ENCODE measurements around the gene PRR19. TPM values are rescaled to one million over a fixed set of nuclear protein-coding genes. Genes with fewer than 3 reads are reported as not detected.

PRR19 gene
- total RNA-seq, 2 experiments from 2014 or later: 0.27 to 0.43 TPM

DNA sequence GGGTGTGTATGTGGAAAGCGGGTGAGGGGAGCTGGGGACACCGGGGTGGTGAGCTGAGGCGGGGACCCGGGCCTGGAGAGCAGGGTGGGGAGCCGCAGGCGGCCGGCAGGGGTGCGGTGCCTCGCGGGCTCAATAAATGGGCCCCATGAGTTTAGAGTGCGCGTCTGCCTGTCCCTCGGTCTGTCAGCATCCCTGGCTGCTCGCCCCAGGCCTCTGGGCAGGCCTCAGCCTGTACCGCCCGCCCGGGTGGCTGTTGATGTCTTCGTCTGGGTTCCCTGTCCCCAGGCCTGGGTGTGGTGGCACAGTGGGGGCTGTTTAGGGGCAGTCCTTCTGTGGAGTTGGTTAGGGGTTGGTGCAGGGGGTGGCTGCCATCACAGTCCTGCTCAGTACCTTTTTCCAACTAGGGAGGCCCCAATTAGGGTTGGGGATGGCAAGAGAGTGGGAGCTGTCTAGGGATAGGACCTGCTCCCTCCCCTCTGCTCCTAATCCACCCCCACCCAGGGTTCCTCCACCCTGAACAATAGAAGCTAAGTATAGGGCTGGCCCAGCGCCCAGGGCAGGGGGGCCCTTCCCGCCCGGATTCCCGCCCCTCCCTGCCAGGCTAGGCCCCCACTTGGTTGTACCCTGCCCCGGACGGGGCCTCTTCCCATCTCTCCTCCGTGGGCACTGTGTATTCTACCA lies 20.6 kb upstream of the PRR19 start:
- CTCF ChIA-PET: interaction anchor here (1.1 to 1.4 kb wide), 2 partner anchors 15 to 65 kb away, joined by 3 to 4 read pairs; no protein-coding TSS in a partner anchor
- Mint-ChIP-seq H3K27ac (peak overlapping the region; percentile 75), H3K4me1 (ENCODE audit: low read depth) (peaks cover 61% of the 10 kb centered on the region), H3K36me3 (ENCODE audit: low read depth) (peaks cover 3% of the 10 kb centered on the region), H3K4me3 (peak overlapping the region; percentile 68), H3K9me3 (no peaks in the 10 kb centered on the region), H3K27me3 (ENCODE audit: low read depth) (no peaks in the 10 kb centered on the region)
- intact Hi-C loops (cut with micrococcal nuclease): loop anchor here (2.0 kb wide), 1 partner anchor 142 kb away; no protein-coding TSS in a partner anchor
- peak; percentile 28 for DNase-seq

DNA sequence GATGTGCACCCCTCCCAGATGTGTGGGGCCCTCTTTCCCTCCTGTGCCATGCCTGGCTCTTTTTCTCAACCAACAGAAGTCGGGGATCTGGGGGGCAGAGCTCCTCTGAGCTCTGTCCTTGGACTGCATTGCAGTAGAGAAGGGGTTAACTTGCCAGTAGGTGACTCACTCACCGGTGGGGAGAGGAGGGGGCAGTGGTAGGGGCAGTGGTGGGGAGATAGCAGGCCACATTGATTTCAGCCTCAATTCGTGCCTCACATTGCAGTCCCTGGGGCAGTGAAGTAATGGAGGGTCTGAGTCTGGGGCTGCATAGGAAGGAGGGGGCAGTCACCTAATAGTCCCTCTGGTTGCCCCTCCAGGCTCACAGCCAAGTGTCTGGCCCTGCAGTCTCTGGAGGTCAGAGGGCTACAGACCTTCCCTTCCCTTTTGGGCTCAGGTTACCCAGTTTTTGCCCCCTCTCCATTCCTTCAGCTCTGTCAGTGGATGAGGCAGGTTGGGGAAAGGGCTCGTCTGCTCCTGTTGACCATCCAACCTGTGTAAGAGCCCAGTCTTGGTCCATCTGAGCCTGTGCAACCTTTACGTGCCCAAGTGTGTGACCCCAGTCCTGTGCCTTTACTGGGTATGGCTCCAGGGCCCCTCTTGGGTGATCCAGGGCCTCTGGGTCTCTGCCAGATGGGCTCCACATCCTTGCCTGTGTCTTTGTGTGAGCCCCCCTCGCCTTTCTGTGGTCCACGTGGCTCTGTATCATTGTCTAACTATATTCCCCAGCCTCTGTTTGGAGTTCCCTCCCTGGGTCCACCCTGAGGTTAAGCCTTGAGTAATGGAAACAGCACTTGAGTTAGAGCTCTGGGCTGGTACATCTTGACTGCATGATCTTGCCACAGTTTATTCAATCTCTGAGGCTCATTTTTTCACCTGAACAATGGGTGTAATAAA lies 19.8 kb upstream of the PRR19 start:
- no peaks in the 10 kb centered on the region for H3K9me3 Mint-ChIP-seq
- CTCF ChIA-PET: interaction anchor here (1.1 to 1.4 kb wide), 2 partner anchors 15 to 65 kb away, joined by 3 to 4 read pairs; no protein-coding TSS in a partner anchor
- H3K4me1 Mint-ChIP-seq (ENCODE audit: low read depth): peaks cover 53% of the 10 kb centered on the region
- no peaks in the 10 kb centered on the region for H3K27me3 Mint-ChIP-seq (ENCODE audit: low read depth)
- intact Hi-C loops (cut with micrococcal nuclease): loop anchor here (2.0 kb wide), 5 partner anchors 15 to 159 kb away; partner anchors contain the start of gene DEDD2
- peaks cover 3% of the 10 kb centered on the region for H3K36me3 Mint-ChIP-seq (ENCODE audit: low read depth)
- no peak for DNase-seq
- H3K4me3 Mint-ChIP-seq: peak overlapping the region; percentile 50
- H3K27ac Mint-ChIP-seq: no peak overlapping the region

DNA sequence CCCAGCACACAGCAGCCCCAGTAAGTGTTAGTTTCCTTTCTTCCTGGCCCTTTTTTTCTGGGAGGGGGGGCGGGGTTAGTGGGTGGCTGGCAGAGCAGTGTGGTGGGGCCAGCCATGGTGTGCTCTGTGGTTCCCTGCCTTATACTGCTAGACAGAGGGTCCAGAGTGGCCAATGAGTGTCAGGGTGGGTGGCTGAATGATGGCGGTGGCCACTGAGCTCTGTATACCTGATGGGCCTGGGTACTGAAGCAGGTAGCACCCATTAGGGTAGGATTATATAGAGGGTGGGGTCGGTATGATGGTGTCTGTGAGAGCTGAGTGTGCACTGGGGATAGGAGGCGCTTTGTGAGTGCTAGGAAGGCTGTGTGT lies 19.1 kb upstream of the PRR19 start:
- H3K36me3 Mint-ChIP-seq (ENCODE audit: low read depth): peaks cover 3% of the 10 kb centered on the region
- intact Hi-C loops (cut with micrococcal nuclease): loop anchor here (1.0 to 2.0 kb wide), 10 partner anchors 14 to 160 kb away; partner anchors contain the start of genes DEDD2, ERF, MEGF8 and POU2F2
- H3K4me1 Mint-ChIP-seq (ENCODE audit: low read depth): peaks cover 49% of the 10 kb centered on the region
- CTCF ChIA-PET: interaction anchor here (1.4 kb wide), 1 partner anchor 14 kb away, joined by 4 read pairs; no protein-coding TSS in a partner anchor
- no peak for DNase-seq
- peak overlapping the region; percentile 23 for H3K4me3 Mint-ChIP-seq
- no peak overlapping the region for H3K27ac Mint-ChIP-seq
- no peaks in the 10 kb centered on the region for H3K9me3 Mint-ChIP-seq
- no peaks in the 10 kb centered on the region for H3K27me3 Mint-ChIP-seq (ENCODE audit: low read depth)

DNA sequence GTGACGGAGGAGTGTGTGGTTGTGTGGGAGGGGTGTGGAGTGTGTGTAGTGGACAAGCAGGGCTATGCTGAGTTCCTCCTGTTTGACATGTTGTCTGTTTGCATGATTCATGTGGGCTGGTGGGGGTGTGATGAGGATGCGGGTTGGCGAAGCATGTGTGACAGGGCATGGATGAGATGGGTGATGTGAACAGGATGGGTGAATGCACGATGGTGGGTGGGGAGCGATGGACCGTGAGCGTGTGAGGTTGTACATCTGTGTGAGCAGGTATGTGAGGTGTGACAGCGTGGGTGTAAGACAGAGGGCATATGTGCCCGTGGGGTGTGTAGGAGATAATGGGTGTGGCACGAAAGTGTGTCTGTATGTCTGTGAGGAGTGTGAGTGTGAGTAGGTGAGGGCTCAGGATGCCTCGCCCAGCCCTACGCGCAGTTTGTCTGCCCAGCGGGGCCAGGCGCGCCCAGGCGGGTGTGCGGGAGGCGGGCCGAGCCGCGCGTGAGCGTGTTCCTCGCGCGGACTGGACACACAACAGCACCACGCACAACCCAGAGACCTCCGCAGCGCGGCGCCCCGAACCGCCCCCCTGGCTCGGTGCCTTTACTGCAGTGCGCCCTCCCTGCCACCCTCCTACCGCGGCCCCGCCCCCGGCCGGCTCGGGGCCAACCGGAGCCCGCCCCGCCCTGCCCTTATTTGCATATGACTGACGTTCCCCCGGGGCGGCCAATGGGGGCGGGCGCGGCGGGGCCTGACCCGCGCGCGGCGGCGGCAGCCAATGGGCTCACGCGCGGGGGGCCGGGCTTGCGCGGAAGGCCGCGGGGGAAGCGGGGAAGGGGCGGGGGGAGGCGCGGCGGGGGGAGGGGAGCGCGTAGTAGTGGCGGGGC lies 18.5 kb upstream of the PRR19 start:
- H3K4me1 Mint-ChIP-seq (ENCODE audit: low read depth): peaks cover 45% of the 10 kb centered on the region
- peak overlapping the region; percentile 7 for H3K4me3 Mint-ChIP-seq
- CTCF ChIA-PET: no interaction called here
- no peaks in the 10 kb centered on the region for H3K27me3 Mint-ChIP-seq (ENCODE audit: low read depth)
- intact Hi-C loops (cut with micrococcal nuclease): loop anchor here (1.0 to 2.0 kb wide), 10 partner anchors 13 to 161 kb away; partner anchors contain the start of genes DEDD2, ERF, MEGF8 and POU2F2
- peak; percentile 96 for DNase-seq
- H3K9me3 Mint-ChIP-seq: no peaks in the 10 kb centered on the region
- no peak overlapping the region for H3K27ac Mint-ChIP-seq
- H3K36me3 Mint-ChIP-seq (ENCODE audit: low read depth): peaks cover 3% of the 10 kb centered on the region

DNA sequence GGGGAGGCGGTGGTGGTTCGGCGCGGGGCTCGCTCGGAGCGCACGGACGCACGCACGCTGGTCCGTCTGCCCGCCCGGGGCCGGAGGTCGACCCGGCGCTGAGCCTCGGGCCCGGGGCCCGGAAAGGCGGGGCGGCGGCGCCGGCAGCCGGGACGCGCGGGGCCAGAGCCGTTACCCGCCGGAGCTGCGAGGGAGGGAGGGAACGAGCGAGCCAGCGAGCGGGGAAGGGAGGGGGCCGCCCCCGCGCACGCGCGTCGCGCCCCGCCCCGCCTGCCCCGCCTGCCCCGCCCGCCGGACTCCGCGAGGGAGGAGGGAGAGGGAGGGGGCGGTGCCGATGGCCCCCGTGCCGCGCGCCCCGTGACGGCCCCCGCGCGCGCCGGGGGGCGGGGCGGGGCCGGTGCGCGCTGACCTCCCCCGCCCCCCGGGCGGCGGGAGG lies 17.8 kb upstream of the PRR19 start:
- peaks cover 38% of the 10 kb centered on the region for H3K4me1 Mint-ChIP-seq (ENCODE audit: low read depth)
- no peaks in the 10 kb centered on the region for H3K27me3 Mint-ChIP-seq (ENCODE audit: low read depth)
- H3K27ac Mint-ChIP-seq: no peak overlapping the region
- intact Hi-C loops (cut with micrococcal nuclease): no loop called here
- peak; percentile 75 for DNase-seq
- peak overlapping the region; percentile 7 for H3K4me3 Mint-ChIP-seq
- CTCF ChIA-PET: no interaction called here
- H3K9me3 Mint-ChIP-seq: no peaks in the 10 kb centered on the region
- H3K36me3 Mint-ChIP-seq (ENCODE audit: low read depth): peaks cover 3% of the 10 kb centered on the region

DNA sequence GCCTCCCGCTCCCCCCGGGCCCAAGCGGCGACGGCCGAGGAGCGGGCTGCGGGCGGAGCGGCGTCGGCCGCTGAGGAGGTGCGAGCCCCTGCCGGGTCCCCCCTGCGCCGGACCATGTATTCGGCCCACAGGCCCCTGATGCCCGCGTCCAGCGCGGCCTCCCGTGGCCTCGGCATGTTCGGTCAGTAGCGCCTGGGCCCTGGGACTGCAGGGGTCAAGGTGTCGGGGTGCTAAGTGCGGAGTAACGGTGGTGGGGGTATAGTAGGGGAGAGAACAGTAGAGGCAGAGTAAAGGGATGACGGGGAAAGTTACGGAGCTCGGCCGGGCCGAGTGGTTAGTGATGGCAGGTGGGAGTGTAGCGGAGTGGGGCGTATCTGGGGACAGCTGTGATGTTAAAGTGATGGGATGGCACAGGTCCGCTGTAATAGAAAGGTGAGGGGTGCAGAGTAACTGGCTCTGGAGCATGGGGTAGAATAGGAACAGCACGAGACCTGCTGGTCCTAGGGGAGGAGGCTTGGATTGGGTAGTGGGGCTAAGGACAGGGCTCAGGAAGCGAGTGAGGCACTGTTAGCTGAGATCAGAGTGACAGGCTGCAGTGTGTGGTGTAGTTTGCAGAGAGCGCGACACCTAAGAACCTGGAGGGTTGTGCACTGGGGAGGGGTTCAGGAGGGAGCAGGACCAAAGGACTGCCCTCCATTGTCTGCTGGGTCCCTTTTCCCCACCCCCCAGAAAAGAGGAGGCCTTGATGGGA lies 17.2 kb upstream of the PRR19 start:
- no peaks in the 10 kb centered on the region for H3K27me3 Mint-ChIP-seq (ENCODE audit: low read depth)
- peak overlapping the region; percentile 91 for H3K27ac Mint-ChIP-seq
- peak; percentile 45 for DNase-seq
- H3K36me3 Mint-ChIP-seq (ENCODE audit: low read depth): peaks cover 1% of the 10 kb centered on the region
- no peaks in the 10 kb centered on the region for H3K9me3 Mint-ChIP-seq
- intact Hi-C loops (cut with micrococcal nuclease): no loop called here
- CTCF ChIA-PET: interaction anchor here (1.0 kb wide), 2 partner anchors 10 to 12 kb away, joined by 3 to 4 read pairs; no protein-coding TSS in a partner anchor
- H3K4me3 Mint-ChIP-seq: peak overlapping the region; percentile 82
- H3K4me1 Mint-ChIP-seq (ENCODE audit: low read depth): peaks cover 31% of the 10 kb centered on the region

DNA sequence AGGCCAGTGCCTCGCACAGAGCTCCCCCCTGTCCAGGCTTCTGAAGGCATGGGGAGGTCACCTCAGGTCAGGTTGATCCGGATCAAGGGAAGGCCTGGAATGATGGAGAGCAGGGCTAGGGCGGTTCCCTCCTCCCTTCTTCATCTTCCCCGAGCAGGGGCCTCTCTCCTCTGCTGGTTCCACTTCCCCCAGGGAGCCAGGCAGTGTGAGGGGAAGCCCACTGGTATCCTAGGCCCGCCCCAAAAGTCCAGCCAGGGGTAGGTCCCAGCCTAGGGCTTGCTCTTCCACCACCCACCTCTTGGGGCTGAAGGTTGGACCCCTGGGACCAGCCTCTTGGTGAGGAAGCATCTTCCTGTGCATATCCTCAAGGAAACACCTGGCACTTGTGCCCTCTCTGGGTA lies 16.4 kb upstream of the PRR19 start:
- peaks cover 31% of the 10 kb centered on the region for H3K4me1 Mint-ChIP-seq (ENCODE audit: low read depth)
- peak overlapping the region; percentile 54 for H3K27ac Mint-ChIP-seq
- DNase-seq: no peak
- H3K36me3 Mint-ChIP-seq (ENCODE audit: low read depth): peaks cover 1% of the 10 kb centered on the region
- no peaks in the 10 kb centered on the region for H3K27me3 Mint-ChIP-seq (ENCODE audit: low read depth)
- H3K9me3 Mint-ChIP-seq: no peaks in the 10 kb centered on the region
- H3K4me3 Mint-ChIP-seq: peak overlapping the region; percentile 82
- intact Hi-C loops (cut with micrococcal nuclease): no loop called here
- CTCF ChIA-PET: interaction anchor here (1.0 kb wide), 2 partner anchors 9 to 11 kb away, joined by 3 to 4 read pairs; no protein-coding TSS in a partner anchor

DNA sequence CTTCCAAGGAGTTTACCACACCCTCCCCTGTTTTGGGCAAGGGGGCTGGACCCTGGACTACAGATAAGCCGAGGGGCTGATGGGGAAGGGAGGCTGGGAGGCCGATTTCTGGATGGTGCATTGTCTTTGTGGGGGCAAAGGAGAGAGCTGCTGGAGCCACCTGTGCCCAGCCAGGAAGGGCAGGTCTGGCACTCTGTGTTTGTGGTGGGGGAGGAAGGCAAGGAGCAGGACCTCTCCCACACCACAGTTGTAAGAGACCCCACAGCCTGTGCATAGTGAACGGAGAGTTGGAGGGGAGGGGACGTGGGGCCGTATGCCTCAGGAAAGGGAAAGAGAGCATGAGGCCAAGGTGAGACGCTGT lies 16.0 kb upstream of the PRR19 start:
- H3K36me3 Mint-ChIP-seq (ENCODE audit: low read depth): peaks cover 1% of the 10 kb centered on the region
- CTCF ChIA-PET: interaction anchor here (1.0 kb wide), 2 partner anchors 9 to 11 kb away, joined by 3 to 4 read pairs; no protein-coding TSS in a partner anchor
- H3K9me3 Mint-ChIP-seq: no peaks in the 10 kb centered on the region
- intact Hi-C loops (cut with micrococcal nuclease): no loop called here
- peak overlapping the region; percentile 54 for H3K27ac Mint-ChIP-seq
- no peaks in the 10 kb centered on the region for H3K27me3 Mint-ChIP-seq (ENCODE audit: low read depth)
- H3K4me1 Mint-ChIP-seq (ENCODE audit: low read depth): peaks cover 31% of the 10 kb centered on the region
- DNase-seq: no peak
- H3K4me3 Mint-ChIP-seq: peak overlapping the region; percentile 82

DNA sequence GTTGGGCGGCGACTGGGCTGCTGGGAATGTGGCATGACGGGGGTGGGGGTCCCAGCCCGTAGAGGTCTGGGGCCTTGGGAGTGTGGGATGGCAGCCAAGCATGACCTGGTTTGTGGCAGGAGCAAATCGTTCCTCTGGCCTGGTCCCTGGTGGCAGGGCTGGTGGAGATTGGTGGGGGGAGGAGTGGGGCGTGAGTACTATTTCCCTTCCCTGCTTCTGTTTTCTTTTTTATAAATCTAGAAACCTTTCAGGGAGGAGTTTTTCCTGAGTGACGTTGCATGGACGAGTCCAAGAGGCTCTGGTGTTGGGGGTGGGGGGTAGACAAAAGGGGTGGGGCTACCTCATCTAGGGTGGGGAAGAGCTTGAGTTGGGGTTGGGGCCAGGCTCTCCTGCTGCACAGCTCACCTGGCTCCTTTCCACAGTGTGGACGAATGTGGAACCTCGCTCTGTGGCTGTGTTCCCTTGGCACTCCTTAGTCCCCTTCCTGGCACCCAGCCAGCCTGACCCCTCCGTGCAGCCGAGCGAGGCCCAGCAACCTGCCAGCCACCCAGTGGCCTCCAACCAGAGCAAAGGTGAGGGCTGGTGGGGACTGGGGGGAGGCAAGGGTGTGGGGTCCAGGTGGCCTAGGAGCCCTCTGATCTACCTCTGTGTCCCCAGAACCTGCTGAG lies 15.4 kb upstream of the PRR19 start:
- no peak overlapping the region for H3K27ac Mint-ChIP-seq
- no peak for DNase-seq
- no peaks in the 10 kb centered on the region for H3K27me3 Mint-ChIP-seq (ENCODE audit: low read depth)
- H3K9me3 Mint-ChIP-seq: no peaks in the 10 kb centered on the region
- peaks cover 29% of the 10 kb centered on the region for H3K4me1 Mint-ChIP-seq (ENCODE audit: low read depth)
- H3K4me3 Mint-ChIP-seq: no peak overlapping the region
- CTCF ChIA-PET: interaction anchor here (1.7 kb wide), 1 partner anchor 10 kb away, joined by 6 read pairs; no protein-coding TSS in a partner anchor
- H3K36me3 Mint-ChIP-seq (ENCODE audit: low read depth): peaks cover 4% of the 10 kb centered on the region
- intact Hi-C loops (cut with micrococcal nuclease): no loop called here

DNA sequence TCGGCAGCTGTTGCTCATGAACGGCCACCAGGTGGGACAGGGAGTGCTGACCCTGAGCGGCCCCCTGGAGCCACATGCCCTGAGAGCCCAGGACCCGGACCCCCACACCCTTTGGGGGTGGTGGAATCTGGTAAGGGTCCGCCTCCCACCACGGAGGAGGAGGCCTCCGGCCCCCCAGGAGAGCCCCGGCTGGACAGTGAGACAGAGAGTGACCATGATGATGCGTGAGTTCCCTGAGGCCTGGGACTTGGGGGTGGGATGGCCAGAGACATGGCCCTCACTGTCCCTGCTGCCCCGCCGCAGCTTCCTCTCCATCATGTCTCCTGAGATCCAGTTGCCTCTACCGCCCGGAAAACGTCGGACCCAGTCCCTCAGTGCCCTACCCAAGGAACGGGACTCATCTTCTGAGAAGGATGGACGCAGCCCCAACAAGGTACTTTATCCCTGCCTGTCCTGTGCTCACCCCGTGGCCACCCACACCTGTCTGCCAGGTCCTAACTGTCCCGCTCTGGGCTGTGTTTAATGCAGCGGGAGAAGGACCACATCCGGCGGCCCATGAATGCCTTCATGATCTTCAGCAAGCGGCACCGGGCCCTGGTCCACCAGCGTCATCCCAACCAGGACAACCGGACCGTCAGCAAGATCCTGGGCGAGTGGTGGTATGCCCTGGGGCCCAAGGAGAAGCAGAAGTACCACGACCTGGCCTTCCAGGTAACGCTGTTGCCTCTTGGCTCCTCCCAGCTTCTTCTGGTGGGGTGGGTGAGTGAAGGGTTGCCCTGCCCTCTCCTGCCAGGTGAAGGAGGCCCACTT lies 14.7 kb upstream of the PRR19 start:
- peaks cover 26% of the 10 kb centered on the region for H3K4me1 Mint-ChIP-seq (ENCODE audit: low read depth)
- no peaks in the 10 kb centered on the region for H3K27me3 Mint-ChIP-seq (ENCODE audit: low read depth)
- H3K9me3 Mint-ChIP-seq: no peaks in the 10 kb centered on the region
- CTCF ChIA-PET: interaction anchor here (1.7 kb wide), 1 partner anchor 9 kb away, joined by 6 read pairs; no protein-coding TSS in a partner anchor
- peaks cover 9% of the 10 kb centered on the region for H3K36me3 Mint-ChIP-seq (ENCODE audit: low read depth)
- no peak for DNase-seq
- H3K4me3 Mint-ChIP-seq: no peak overlapping the region
- intact Hi-C loops (cut with micrococcal nuclease): no loop called here
- H3K27ac Mint-ChIP-seq: no peak overlapping the region
